Astrocyte (in vitro differentiated cells and primary cell): ENCODE results near the gene FSTL4. TPM values are rescaled to one million over a fixed set of nuclear protein-coding genes. Genes with fewer than 3 reads are reported as not detected.

Source experiments
- DNase-seq: peaks from one replicate; pipeline ENCODE4 v3.0.0-alpha.2; 2010; ENCODE audit warnings: low read depth
- FAIRE-seq: peaks from 2 replicates; lab custom pipeline; 2011; peaks lifted over from hg19 to GRCh38; lab: Jason Lieb, UNC
- H2AFZ ChIP-seq: 2 replicates; pipeline ENCODE4 v1.6.0; 2012; ENCODE audit warnings: low read depth, low read length, inconsistent platforms
- H3K27ac ChIP-seq: 2 replicates; pipeline ENCODE4 v1.5.1; 2011; ENCODE audit warnings: low read depth, low read length, inconsistent platforms
- H3K27me3 ChIP-seq: 2 replicates; pipeline ENCODE4 v1.6.0; 2011; ENCODE audit warnings: low read length, inconsistent platforms; ENCODE audit not compliant: insufficient read depth
- H3K36me3 ChIP-seq: 2 replicates; pipeline ENCODE4 v1.5.1; 2011; ENCODE audit warnings: low read length, inconsistent platforms; ENCODE audit not compliant: insufficient read depth
- H3K4me1 ChIP-seq: 2 replicates; pipeline ENCODE4 v1.5.1; 2011; ENCODE audit warnings: low read length, inconsistent platforms; ENCODE audit not compliant: insufficient read depth
- H3K4me2 ChIP-seq: 2 replicates; pipeline ENCODE4 v1.6.0; 2012; ENCODE audit warnings: low read length, inconsistent platforms
- H3K4me3 ChIP-seq: 2 replicates; pipeline ENCODE4 v1.5.1; 2011; ENCODE audit warnings: low read depth, mild to moderate bottlenecking, low read length, inconsistent platforms; ENCODE audit not compliant: insufficient read depth
- H3K79me2 ChIP-seq: 2 replicates; pipeline ENCODE4 v1.6.0; 2012; ENCODE audit warnings: mild to moderate bottlenecking, low read length, inconsistent platforms; ENCODE audit not compliant: insufficient read depth
- H3K9ac ChIP-seq: 2 replicates; pipeline ENCODE4 v1.6.0; 2012; ENCODE audit warnings: mild to moderate bottlenecking, low read length, inconsistent platforms
- H3K9me3 ChIP-seq: 2 replicates; pipeline ENCODE4 v1.5.1; 2012; ENCODE audit warnings: low read depth, mild to moderate bottlenecking, low read length, inconsistent platforms; ENCODE audit not compliant: insufficient read depth
- H4K20me1 ChIP-seq: 2 replicates; pipeline ENCODE4 v1.6.0; 2012; ENCODE audit warnings: low read length, inconsistent platforms; ENCODE audit not compliant: insufficient read depth
- H3K27ac Mint-ChIP-seq: one replicate; pipeline ENCODE4 v1.8.0; 2021; ENCODE audit warnings: mild to moderate bottlenecking, mixed read lengths; ENCODE audit not compliant: unreplicated experiment
- H3K27me3 Mint-ChIP-seq: one replicate; pipeline ENCODE4 v1.8.0; 2021; ENCODE audit warnings: low read depth, mixed read lengths; ENCODE audit not compliant: unreplicated experiment
- H3K36me3 Mint-ChIP-seq: one replicate; pipeline ENCODE4 v1.8.0; 2021; ENCODE audit warnings: low read depth, mixed read lengths; ENCODE audit not compliant: unreplicated experiment
- H3K4me1 Mint-ChIP-seq: one replicate; pipeline ENCODE4 v1.8.0; 2021; ENCODE audit warnings: low read depth, mixed read lengths; ENCODE audit not compliant: unreplicated experiment
- H3K4me3 Mint-ChIP-seq: one replicate; pipeline ENCODE4 v1.8.0; 2021; ENCODE audit warnings: mild to moderate bottlenecking, moderate library complexity, mixed read lengths; ENCODE audit not compliant: unreplicated experiment
- H3K9me3 Mint-ChIP-seq: one replicate; pipeline ENCODE4 v1.8.0; 2021; ENCODE audit warnings: mild to moderate bottlenecking, mixed read lengths; ENCODE audit not compliant: unreplicated experiment
- EZH2 ChIP-seq: IDR thresholded peaks from 2 replicates; pipeline ENCODE4 v1.6.1; 2012; ENCODE audit warnings: mild to moderate bottlenecking, low read length, inconsistent platforms; ENCODE audit not compliant: insufficient read depth
- total RNA-seq: library from RNA; stranded (reverse); gene quantifications from 2 replicates; pipeline ENCODE4 v1.2.1, GENCODE V29; 2021
- TF ChIP-seq, protein P1 (sequence below): IDR thresholded peaks from 2 replicates; pipeline ENCODE4 v1.5.1; 2011; ENCODE audit warnings: low read depth, mild to moderate bottlenecking, inconsistent platforms, low read length, moderate library complexity; ENCODE audit not compliant: insufficient read depth

Gene FSTL4
- total RNA-seq, 1 donor from 2014 or later, result not detected

DNA sequence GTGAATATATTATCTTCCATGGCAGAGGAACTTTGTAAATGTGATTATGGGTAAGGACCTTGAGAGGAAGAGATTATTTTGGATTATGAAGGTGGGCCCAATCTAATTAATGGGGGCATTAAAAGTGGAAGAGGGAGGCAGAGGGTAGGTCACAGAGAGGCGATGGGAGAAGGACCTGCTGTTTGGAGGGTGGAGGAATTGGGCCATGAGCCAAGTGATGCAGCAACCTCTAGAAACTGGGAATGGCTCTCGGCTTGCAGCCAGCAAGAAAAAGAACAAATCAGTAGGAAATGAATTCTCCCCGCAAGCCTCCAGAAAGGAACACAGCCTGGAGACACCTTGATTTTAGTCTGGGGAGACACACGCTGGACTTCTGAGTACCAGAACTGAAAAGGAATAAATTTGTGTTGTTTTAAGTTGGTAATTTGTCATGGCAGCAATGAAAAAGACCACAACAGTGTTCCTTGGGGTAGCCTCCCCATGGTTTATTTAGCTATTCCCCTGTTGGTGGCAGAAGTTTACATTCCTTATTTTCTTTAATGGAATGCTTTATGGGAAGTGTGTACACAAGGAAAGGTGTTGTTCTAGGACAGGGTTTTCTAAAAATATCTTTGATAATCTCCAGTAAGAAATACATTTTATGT lies 456.9 kb downstream of the FSTL4 start:
- H2AFZ ChIP-seq, result no peak overlapping the region
- TF ChIP-seq EZH2, result no peak
- TF ChIP-seq, protein P1, sequence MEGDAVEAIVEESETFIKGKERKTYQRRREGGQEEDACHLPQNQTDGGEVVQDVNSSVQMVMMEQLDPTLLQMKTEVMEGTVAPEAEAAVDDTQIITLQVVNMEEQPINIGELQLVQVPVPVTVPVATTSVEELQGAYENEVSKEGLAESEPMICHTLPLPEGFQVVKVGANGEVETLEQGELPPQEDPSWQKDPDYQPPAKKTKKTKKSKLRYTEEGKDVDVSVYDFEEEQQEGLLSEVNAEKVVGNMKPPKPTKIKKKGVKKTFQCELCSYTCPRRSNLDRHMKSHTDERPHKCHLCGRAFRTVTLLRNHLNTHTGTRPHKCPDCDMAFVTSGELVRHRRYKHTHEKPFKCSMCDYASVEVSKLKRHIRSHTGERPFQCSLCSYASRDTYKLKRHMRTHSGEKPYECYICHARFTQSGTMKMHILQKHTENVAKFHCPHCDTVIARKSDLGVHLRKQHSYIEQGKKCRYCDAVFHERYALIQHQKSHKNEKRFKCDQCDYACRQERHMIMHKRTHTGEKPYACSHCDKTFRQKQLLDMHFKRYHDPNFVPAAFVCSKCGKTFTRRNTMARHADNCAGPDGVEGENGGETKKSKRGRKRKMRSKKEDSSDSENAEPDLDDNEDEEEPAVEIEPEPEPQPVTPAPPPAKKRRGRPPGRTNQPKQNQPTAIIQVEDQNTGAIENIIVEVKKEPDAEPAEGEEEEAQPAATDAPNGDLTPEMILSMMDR, result no peak
- H3K9me3 Mint-ChIP-seq, result no peaks in the 10 kb centered on the region
- peaks cover 10% of the 10 kb centered on the region for H3K27me3 Mint-ChIP-seq
- H3K27ac Mint-ChIP-seq, result no peak overlapping the region
- no peak for DNase-seq
- no peaks in the 10 kb centered on the region for H3K4me1 ChIP-seq
- no peaks in the 10 kb centered on the region for H3K79me2 ChIP-seq
- no peak overlapping the region for H3K27ac ChIP-seq
- H3K4me3 Mint-ChIP-seq, result no peak overlapping the region
- H3K36me3 ChIP-seq, result no peaks in the 10 kb centered on the region
- no peak overlapping the region for H3K9ac ChIP-seq
- no peak overlapping the region for H3K4me3 ChIP-seq
- no peak overlapping the region for H3K4me2 ChIP-seq
- H3K4me1 Mint-ChIP-seq, result no peaks in the 10 kb centered on the region
- no peaks in the 10 kb centered on the region for H3K27me3 ChIP-seq
- H3K9me3 ChIP-seq, result no peaks in the 10 kb centered on the region
- H4K20me1 ChIP-seq, result no peaks in the 10 kb centered on the region
- no peaks in the 10 kb centered on the region for H3K36me3 Mint-ChIP-seq
- no peak for FAIRE-seq

- Histone ChIP-seq H3K27ac (no peak overlapping the region), H3K9me3 (no peaks in the 10 kb centered on the region), H3K4me2 (no peak overlapping the region), H3K36me3 (no peaks in the 10 kb centered on the region), H3K4me3 (no peak overlapping the region), H3K27me3 (no peaks in the 10 kb centered on the region), H3K9ac (no peak overlapping the region), H3K79me2 (no peaks in the 10 kb centered on the region), H3K4me1 (no peaks in the 10 kb centered on the region), H4K20me1 (no peaks in the 10 kb centered on the region), H2AFZ (no peak overlapping the region)
- DNase-seq (no peak), FAIRE-seq (no peak)
- no peak overlapping the region for H3K27ac Mint-ChIP-seq
- H3K4me3 Mint-ChIP-seq, result no peak overlapping the region
- H3K4me1 Mint-ChIP-seq, result no peaks in the 10 kb centered on the region
- no peaks in the 10 kb centered on the region for H3K36me3 Mint-ChIP-seq
- peaks cover 10% of the 10 kb centered on the region for H3K27me3 Mint-ChIP-seq
- no peak for TF ChIP-seq EZH2
- TF ChIP-seq, protein P1, result no peak
- no peaks in the 10 kb centered on the region for H3K9me3 Mint-ChIP-seq
Measured at GRCh38 chr5:133154274-133155075, 457.9 kb downstream of the FSTL4 start.
